Measurements from ENCODE around the gene LCN10.

DNA sequence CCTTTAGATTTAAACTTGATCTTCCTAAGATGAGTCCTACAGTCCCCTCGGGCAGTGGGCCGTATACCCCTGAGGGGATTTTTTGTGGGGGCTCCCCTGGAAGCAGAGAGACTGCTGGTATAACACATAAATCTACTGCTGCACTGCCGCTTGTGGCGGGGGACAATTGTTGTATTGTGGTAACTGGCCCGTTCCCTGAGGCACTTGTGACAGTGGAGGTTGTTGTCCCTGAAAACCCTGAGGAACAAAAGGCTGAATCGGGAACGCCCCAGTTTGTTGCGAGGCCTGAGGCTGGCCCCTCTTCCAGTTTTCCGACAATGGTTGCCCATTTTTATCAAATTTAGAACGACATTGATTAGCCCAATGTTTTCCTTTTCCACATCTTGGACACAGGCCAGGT lies 43.7 kb upstream of the LCN10 start:
- TF ChIP-seq, protein P1, sequence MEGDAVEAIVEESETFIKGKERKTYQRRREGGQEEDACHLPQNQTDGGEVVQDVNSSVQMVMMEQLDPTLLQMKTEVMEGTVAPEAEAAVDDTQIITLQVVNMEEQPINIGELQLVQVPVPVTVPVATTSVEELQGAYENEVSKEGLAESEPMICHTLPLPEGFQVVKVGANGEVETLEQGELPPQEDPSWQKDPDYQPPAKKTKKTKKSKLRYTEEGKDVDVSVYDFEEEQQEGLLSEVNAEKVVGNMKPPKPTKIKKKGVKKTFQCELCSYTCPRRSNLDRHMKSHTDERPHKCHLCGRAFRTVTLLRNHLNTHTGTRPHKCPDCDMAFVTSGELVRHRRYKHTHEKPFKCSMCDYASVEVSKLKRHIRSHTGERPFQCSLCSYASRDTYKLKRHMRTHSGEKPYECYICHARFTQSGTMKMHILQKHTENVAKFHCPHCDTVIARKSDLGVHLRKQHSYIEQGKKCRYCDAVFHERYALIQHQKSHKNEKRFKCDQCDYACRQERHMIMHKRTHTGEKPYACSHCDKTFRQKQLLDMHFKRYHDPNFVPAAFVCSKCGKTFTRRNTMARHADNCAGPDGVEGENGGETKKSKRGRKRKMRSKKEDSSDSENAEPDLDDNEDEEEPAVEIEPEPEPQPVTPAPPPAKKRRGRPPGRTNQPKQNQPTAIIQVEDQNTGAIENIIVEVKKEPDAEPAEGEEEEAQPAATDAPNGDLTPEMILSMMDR (conservative IDR thresholded peaks at IDR 0.05; ENCODE audit: low read length): no peak
- TF ChIP-seq EZH2phosphoT487 (IDR thresholded peaks at IDR 0.05; ENCODE audit: borderline replicate concordance, low read depth, low read length): no peak
